NB4 (cell line): Measurements from ENCODE around the gene HOXB13.

Source experiments
- DNase-seq: peaks from one replicate; pipeline ENCODE4 v3.0.0; 2010; ENCODE audit warnings: low read depth
- H3K4me3 ChIP-seq: one replicate; pipeline ENCODE4 v1.5.1; 2011; ENCODE audit warnings: mild to moderate bottlenecking, low read depth, low read length, moderate library complexity
- MYC ChIP-seq: IDR thresholded peaks from 2 replicates; pipeline ENCODE4 v1.6.1; 2011; ENCODE audit warnings: low read depth, low read length
- POLR2A ChIP-seq: IDR thresholded peaks from 2 replicates; pipeline ENCODE4 v1.6.1; 2011; ENCODE audit warnings: mild to moderate bottlenecking; ENCODE audit not compliant: insufficient read length; ENCODE audit errors: extremely low read depth
- TF ChIP-seq, protein P1 (sequence below): IDR thresholded peaks from 2 replicates; pipeline ENCODE4 v1.6.1; 2011; ENCODE audit warnings: low read depth, low read length
- TF ChIP-seq, protein P2 (sequence below): IDR thresholded peaks from one replicate; pipeline ENCODE4 v1.5.1; 2012; ENCODE audit warnings: low read depth, low read length

HOXB13 gene

DNA sequence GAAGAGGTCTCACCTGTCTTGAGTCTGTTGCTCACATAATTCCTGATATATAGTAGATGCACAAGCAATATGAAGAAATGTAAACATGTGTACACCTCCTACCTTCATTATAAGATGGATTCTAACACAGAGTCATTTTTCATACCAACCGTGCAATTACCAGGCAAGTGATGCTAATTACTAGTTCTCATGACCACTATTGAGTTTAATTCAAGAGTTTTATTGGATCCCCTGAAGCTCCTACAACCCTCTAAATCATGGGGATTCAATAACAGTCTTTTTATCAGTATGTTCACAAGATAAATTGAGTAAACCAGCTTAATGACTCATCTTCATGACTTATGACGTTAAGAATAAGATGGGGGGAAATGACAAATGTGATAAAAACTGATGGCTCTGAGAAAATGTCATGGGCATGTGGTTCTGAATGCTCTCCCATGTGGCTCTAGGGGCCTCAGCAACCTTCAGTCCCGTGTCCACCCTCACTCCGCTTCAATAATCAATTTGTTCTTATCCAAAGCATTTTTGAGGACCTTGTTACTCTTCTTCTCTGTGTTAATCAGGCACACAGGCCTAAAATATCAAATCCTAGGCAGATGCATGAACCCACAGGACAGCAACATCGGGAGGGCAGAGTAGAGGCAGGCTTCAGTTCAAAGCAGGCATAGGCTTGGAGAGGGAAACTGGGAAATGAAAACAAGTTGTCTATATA lies 49.0 kb downstream of the HOXB13 start:
- TF ChIP-seq POLR2A (no peak), MYC (no peak)
- TF ChIP-seq, protein P1, sequence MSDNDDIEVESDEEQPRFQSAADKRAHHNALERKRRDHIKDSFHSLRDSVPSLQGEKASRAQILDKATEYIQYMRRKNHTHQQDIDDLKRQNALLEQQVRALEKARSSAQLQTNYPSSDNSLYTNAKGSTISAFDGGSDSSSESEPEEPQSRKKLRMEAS: no peak
- TF ChIP-seq, protein P2, sequence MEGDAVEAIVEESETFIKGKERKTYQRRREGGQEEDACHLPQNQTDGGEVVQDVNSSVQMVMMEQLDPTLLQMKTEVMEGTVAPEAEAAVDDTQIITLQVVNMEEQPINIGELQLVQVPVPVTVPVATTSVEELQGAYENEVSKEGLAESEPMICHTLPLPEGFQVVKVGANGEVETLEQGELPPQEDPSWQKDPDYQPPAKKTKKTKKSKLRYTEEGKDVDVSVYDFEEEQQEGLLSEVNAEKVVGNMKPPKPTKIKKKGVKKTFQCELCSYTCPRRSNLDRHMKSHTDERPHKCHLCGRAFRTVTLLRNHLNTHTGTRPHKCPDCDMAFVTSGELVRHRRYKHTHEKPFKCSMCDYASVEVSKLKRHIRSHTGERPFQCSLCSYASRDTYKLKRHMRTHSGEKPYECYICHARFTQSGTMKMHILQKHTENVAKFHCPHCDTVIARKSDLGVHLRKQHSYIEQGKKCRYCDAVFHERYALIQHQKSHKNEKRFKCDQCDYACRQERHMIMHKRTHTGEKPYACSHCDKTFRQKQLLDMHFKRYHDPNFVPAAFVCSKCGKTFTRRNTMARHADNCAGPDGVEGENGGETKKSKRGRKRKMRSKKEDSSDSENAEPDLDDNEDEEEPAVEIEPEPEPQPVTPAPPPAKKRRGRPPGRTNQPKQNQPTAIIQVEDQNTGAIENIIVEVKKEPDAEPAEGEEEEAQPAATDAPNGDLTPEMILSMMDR: no peak

DNA sequence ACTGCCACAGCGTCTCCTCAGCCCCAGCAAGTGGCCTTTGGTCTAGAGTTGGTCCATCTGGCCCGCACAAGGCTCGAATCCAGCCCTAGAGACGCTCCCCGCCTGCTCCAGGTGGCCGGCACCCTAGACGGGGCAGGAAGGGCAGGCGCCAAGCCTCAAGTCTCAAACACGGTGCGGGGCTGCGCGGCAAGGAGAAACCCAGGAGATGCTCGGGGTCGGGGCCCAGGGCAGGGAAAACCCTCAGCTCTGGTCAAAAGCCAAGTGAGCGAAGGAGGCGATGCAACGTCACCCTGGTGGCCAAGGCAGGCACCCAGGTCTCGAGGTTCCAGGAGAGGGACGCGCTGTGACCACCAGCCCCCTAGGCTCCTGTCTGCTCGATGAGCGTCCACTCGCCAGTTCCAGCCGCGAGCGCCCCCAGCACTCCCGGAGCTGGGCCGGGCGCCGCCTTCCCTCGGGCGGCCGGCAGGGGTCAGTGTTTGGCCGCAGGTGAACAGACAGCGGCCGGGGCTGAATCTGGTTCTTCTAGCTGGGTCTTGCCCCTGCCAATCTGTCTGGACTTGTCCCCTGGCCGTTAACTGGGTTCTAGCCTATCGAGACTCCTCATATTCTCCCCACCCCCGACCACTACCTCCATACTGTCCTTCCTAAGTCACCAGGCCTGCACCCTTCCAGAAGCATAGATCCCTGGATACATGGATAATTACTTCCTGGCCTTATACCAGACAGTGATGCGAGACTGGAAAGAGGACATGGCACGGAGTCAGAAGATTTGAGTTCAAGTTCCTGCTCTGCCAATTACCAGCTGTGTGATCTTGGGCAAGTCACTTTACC lies 50.2 kb downstream of the HOXB13 start:
- H3K4me3 ChIP-seq: no peak overlapping the region

More for the DNA sequence above, 49.0 kb downstream of the HOXB13 start:
- no peak overlapping the region for H3K4me3 ChIP-seq
- no peak for DNase-seq

DNA sequence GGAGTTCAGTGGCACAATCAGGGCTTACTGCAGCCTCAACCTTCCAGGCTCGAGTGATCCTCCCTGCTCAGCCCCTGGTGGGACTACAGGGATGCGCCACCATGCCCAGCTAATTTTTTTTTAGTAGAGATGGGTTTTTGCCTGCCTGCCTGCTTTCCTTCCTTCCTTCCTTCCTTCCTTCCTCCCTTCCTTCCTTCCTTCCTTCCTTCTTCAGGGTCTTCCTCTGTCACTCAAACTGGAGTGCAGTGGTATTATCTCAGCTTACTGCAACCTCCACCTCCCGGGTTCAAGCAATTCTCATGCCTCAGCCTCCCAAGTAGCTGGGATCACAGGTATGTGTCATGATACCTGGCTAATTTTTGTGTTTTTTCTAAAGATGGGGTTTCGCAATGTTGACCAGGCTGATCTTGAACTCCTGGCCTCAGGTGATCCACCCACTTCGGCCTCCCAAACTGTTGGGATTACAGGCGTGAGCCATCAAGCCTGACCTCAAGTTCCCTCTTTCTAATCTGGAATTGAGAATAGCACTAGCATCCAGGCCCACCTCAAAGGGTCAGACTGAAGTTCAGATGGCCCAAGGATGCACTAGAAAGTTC lies 51.5 kb downstream of the HOXB13 start:
- DNase-seq: no peak
- no peak overlapping the region for H3K4me3 ChIP-seq
- TF ChIP-seq, protein P2: no peak
- TF ChIP-seq POLR2A (no peak), MYC (no peak)
- TF ChIP-seq, protein P1: no peak

More for the DNA sequence above, 50.2 kb downstream of the HOXB13 start:
- peak; percentile 70 for DNase-seq
- TF ChIP-seq POLR2A (no peak), MYC (peak; percentile 8; the same call in 1 of the 2 replicates)
- TF ChIP-seq, protein P2: peak; percentile 87
